GM12878 (cell line): Measurements from ENCODE around the gene CNPY1. TPM values are rescaled to one million over a fixed set of nuclear protein-coding genes. Genes with fewer than 3 reads are reported as not detected.

Source experiments
- ATAC-seq: fragments of 200-7000 bp; cut with Tn5 transposase; 3 replicates; pipeline ENCODE4 v1.9.1; 2020; ENCODE audit warnings: mild to moderate bottlenecking, moderate library complexity
- BruUV-seq: library from RNA; stranded (reverse); fragments of 400-500 nt; replicated peaks from 2 replicates; lab custom pipeline; 2021; lab: Mats Ljungman, UMichigan
- CTCF ChIA-PET: fragments of 300-600 bp; sonication (Branson Sonifier 250); formaldehyde crosslinking; extraction: SDS; loops from one replicate; lab custom pipeline; 2021; ENCODE audit warnings: inconsistent platforms; lab: Yijun Ruan, JAX
- POLR2A ChIA-PET: fragments of 350-600 bp; formaldehyde crosslinking; extraction: SDS; loops from one replicate; lab custom pipeline; 2021; ENCODE audit warnings: inconsistent platforms; lab: Charles Lee
- RAD21 ChIA-PET: fragments of 300-600 bp; sonication (Branson Sonifier 250); formaldehyde crosslinking; loops from one replicate; lab custom pipeline; 2023; ENCODE audit warnings: antibody characterized with exemption; ENCODE audit not compliant: unreplicated experiment; lab: Charles Lee
- SMC1A ChIA-PET: fragments of 300-600 bp; sonication (Branson Sonifier 250); formaldehyde crosslinking; loops from one replicate; lab custom pipeline; 2023; ENCODE audit not compliant: unreplicated experiment, uncharacterized antibody; lab: Charles Lee
- DNase-seq: peaks from one replicate; pipeline ENCODE4 v3.0.0-alpha.2; 2011; ENCODE audit warnings: low read depth, low spot score
- FAIRE-seq: peaks from 3 replicates; lab custom pipeline; 2011; peaks lifted over from hg19 to GRCh38; lab: Jason Lieb, UNC
- H2AFZ ChIP-seq: 2 replicates; pipeline ENCODE4 v1.6.0; 2011; ENCODE audit warnings: low read depth, low read length, control low read depth; ENCODE audit not compliant: control insufficient read depth
- H3K27ac ChIP-seq: 2 replicates; pipeline ENCODE4 v1.5.1; 2011; ENCODE audit warnings: control low read depth; ENCODE audit not compliant: control insufficient read depth, insufficient read depth
- H3K27me3 ChIP-seq, 2 experiments: replicated peaks in 1 of 2; 2 replicates each; pipeline versions ENCODE4 v1.6.0 to v1.6.1; 2011; ENCODE audit warnings: low read length in 1 of 2; ENCODE audit not compliant: control insufficient read depth in 2 of 2, insufficient read depth in 2 of 2
- H3K36me3 ChIP-seq, 2 experiments: 2 replicates each; pipeline ENCODE4 v1.5.1; 2011; ENCODE audit warnings: low read length in 1 of 2; ENCODE audit not compliant: control insufficient read depth in 2 of 2, insufficient read depth in 2 of 2
- H3K4me1 ChIP-seq: 2 replicates; pipeline ENCODE4 v1.6.1; 2011; ENCODE audit warnings: mild to moderate bottlenecking, low read length, moderate library complexity, mixed read lengths; ENCODE audit not compliant: control insufficient read depth, insufficient read depth
- H3K4me2 ChIP-seq: 2 replicates; pipeline ENCODE4 v1.6.0; 2011; ENCODE audit warnings: control low read depth; ENCODE audit not compliant: control insufficient read depth, insufficient read depth
- H3K4me3 ChIP-seq: fragments of 200-600 bp; sonication (generic); 2 replicates; pipeline ENCODE4 v1.5.1; 2016
- H3K79me2 ChIP-seq: 2 replicates; pipeline ENCODE4 v1.6.0; 2011; ENCODE audit warnings: low read length; ENCODE audit not compliant: control insufficient read depth, insufficient read depth
- H3K9ac ChIP-seq: 2 replicates; pipeline ENCODE4 v1.8.0; 2011; ENCODE audit warnings: low read length, control low read depth, mixed read lengths; ENCODE audit not compliant: control insufficient read depth, insufficient read depth
- H3K9me3 ChIP-seq: replicated peaks from 3 replicates; pipeline ENCODE4 v1.5.1; 2011; ENCODE audit warnings: mild to moderate bottlenecking, low read length; ENCODE audit not compliant: control insufficient read depth, insufficient read depth
- H4K20me1 ChIP-seq: 2 replicates; pipeline ENCODE4 v1.6.0; 2011; ENCODE audit not compliant: control insufficient read depth, insufficient read depth
- ATF7 ChIP-seq: fragments of 450-650 bp; IDR thresholded peaks from 2 replicates; pipeline ENCODE4 v1.6.1; 2016; ENCODE audit warnings: low read depth, mild to moderate bottlenecking
- CUX1 ChIP-seq: IDR thresholded peaks from 2 replicates; pipeline ENCODE4 v1.6.1; 2012; ENCODE audit warnings: improper control_type of control experiment, low read depth, low read length; ENCODE audit not compliant: insufficient replicate concordance
- EED ChIP-seq: sonication (generic); IDR thresholded peaks from 2 replicates; pipeline ENCODE4 v1.6.1; 2016; ENCODE audit warnings: antibody characterized with exemption, low read depth
- HCFC1 ChIP-seq: fragments of 150-350 bp; IDR thresholded peaks from 2 replicates; pipeline ENCODE4 v1.6.1; 2014; ENCODE audit warnings: low read length
- HDAC2 ChIP-seq: fragments of 200-600 bp; sonication (generic); IDR thresholded peaks from 2 replicates; pipeline ENCODE4 v1.6.1; 2017
- NFYB ChIP-seq: IDR thresholded peaks from 2 replicates; pipeline ENCODE4 v1.6.1; 2011; ENCODE audit warnings: low read depth, mild to moderate bottlenecking, low read length, improper control_type of control experiment, moderate library complexity; ENCODE audit not compliant: insufficient read depth
- PBX3 ChIP-seq: IDR thresholded peaks from 2 replicates; pipeline ENCODE4 v1.6.1; 2011; ENCODE audit warnings: mild to moderate bottlenecking, low read depth, low read length, moderate library complexity; ENCODE audit not compliant: insufficient replicate concordance
- POLR2AphosphoS5 ChIP-seq: IDR thresholded peaks from 2 replicates; pipeline ENCODE4 v1.6.1; 2011; ENCODE audit warnings: mild to moderate bottlenecking, low read length, inconsistent platforms
- RFX5 ChIP-seq: IDR thresholded peaks from 2 replicates; pipeline ENCODE4 v1.6.1; 2011; ENCODE audit warnings: low read depth, low read length, improper control_type of control experiment
- ZNF622 ChIP-seq: fragments of 450-650 bp; IDR thresholded peaks from 2 replicates; pipeline ENCODE4 v1.6.1; 2017; ENCODE audit warnings: mild to moderate bottlenecking, inconsistent platforms
- WGBS: methylation state at CpG from one replicate; pipeline ENCODE4 v1.1.6; 2016; ENCODE audit warnings: low lambda C conversion rate; ENCODE audit not compliant: insufficient replicate concordance, insufficient coverage; ENCODE audit errors: missing lambda C conversion rate; 5-methylcytosine and 5-hydroxymethylcytosine counted together
- in situ Hi-C: fragments of 300-500 bp; cut with MboI; formaldehyde crosslinking; loops from 9 replicates; pipeline ENCODE4 v1.14.3; 2018; ENCODE audit warnings: mixed read lengths
- intact Hi-C: fragments of 100-400 bp; cut with micrococcal nuclease; formaldehyde crosslinking; loops from one replicate; pipeline ENCODE4 v1.14.2; 2022; ENCODE audit not compliant: unreplicated experiment
- polyA plus RNA-seq, 11 experiments: library from polyadenylated mRNA; depleted of rRNA in 4 of 11; unstranded in 6 of 11; stranded (reverse) in 5 of 11; fragments of >200 nt; fragmentation: Nextera tagmentation in 4 of 11; fragmentation: Illumina TruSeq in 1 of 11; extraction: Ambion mirVana in 4 of 11; extraction: Trizol in 1 of 11; gene quantifications; 1 replicate in 1 of 11; 2 replicates in 10 of 11; pipeline versions ENCODE4 v1.2.1 to v1.2.3, GENCODE V29; 2011 to 2016; ENCODE audit warnings: inconsistent platforms in 2 of 11, missing spikeins in 2 of 11, low read depth in 1 of 11
- total RNA-seq, 4 experiments: library from RNA; depleted of rRNA in 3 of 4; stranded (reverse); fragments of >200 nt in 3 of 4; fragmentation: Illumina TruSeq in 1 of 4; extraction: Trizol in 1 of 4; gene quantifications; 2 replicates each; pipeline versions ENCODE4 v1.2.1 to v1.2.3, GENCODE V29; 2013 to 2021

Gene CNPY1
- total and polyA plus RNA-seq, 10 of the 15 experiments (the other 5 are each of a cell fraction or from before 2014, with no cell fraction given) = not detected

- FAIRE-seq = no peak
- no peak for ATAC-seq
- TF ChIP-seq NFYB = no peak
- no peak for TF ChIP-seq POLR2AphosphoS5
- TF ChIP-seq ZNF622 = no peak
- no peak for TF ChIP-seq ATF7
- no peak for TF ChIP-seq HCFC1
- no peak for TF ChIP-seq RFX5
- no peak overlapping the region for H3K9ac ChIP-seq
- H3K36me3 ChIP-seq = no peaks in the 10 kb centered on the region
- ChIA-PET SMC1A (no interaction called here), POLR2A (no interaction called here), RAD21 (no interaction called here), CTCF (no interaction called here)
- H2AFZ ChIP-seq = no peak overlapping the region
- 26% methylated on average over 4 of the region's 4 CpGs for WGBS
- no peak overlapping the region for H3K4me3 ChIP-seq
- peaks cover 1 to 18% of the 10 kb centered on the region in 2 experiments for H3K27me3 ChIP-seq
- no peaks in the 10 kb centered on the region for H3K4me1 ChIP-seq
- H3K79me2 ChIP-seq = no peaks in the 10 kb centered on the region
- no peaks in the 10 kb centered on the region for H4K20me1 ChIP-seq
- in situ Hi-C loops = no loop called here
- H3K9me3 ChIP-seq = no peaks in the 10 kb centered on the region; the same call in 2 of the 3 replicates
- H3K4me2 ChIP-seq = no peak overlapping the region
- no peak overlapping the region for H3K27ac ChIP-seq
- DNase-seq = no peak
- BruUV-seq = no TSS peak
- intact Hi-C loops = no loop called here
Measured at GRCh38 chr7:155507576-155507975, 38.8 kb downstream of the CNPY1 start.

GRCh38 chr7:155506854-155507337, 39.5 kb downstream of the CNPY1 start:
- Histone ChIP-seq H3K27me3 (peaks cover 1 to 15% of the 10 kb centered on the region in 2 experiments), H3K4me2 (no peak overlapping the region), H3K9me3 (no peaks in the 10 kb centered on the region; the same call in 2 of the 3 replicates), H3K79me2 (no peaks in the 10 kb centered on the region), H3K36me3 (no peaks in the 10 kb centered on the region), H3K9ac (no peak overlapping the region), H4K20me1 (no peaks in the 10 kb centered on the region), H2AFZ (no peak overlapping the region), H3K27ac (no peak overlapping the region), H3K4me3 (no peak overlapping the region), H3K4me1 (no peaks in the 10 kb centered on the region)
- SMC1A ChIA-PET = no interaction called here
- WGBS = 27% methylated on average over 14 of the region's 14 CpGs
- CTCF ChIA-PET = no interaction called here
- BruUV-seq = no TSS peak
- FAIRE-seq = no peak
- ATAC-seq = no peak
- RAD21 ChIA-PET = no interaction called here
- intact Hi-C loops (no loop called here), in situ Hi-C loops (no loop called here)
- POLR2A ChIA-PET = no interaction called here
- DNase-seq = no peak
- TF ChIP-seq PBX3 = no peak
- TF ChIP-seq ZNF622 = no peak
- no peak for TF ChIP-seq CUX1
- no peak for TF ChIP-seq EED
- no peak for TF ChIP-seq HDAC2
